GM18508 (cell line): ENCODE results near the gene YBEY.
A peak's percentile ranks its signal among the peaks of the same experiment; 100 is the strongest.
"Not testable (repeated sequence)": the region's sequence is repeated elsewhere in the genome, so short reads cannot be mapped to it uniquely, and the experiment has no call there.

Experiments used
- ATAC-seq: cut with Tn5 transposase; IDR thresholded peaks from one replicate; pipeline ENCODE4 v1.9.1; 2021; ENCODE audit warnings: moderate number of reproducible peaks; ENCODE audit not compliant: insufficient read depth, unreplicated experiment

Gene YBEY

DNA sequence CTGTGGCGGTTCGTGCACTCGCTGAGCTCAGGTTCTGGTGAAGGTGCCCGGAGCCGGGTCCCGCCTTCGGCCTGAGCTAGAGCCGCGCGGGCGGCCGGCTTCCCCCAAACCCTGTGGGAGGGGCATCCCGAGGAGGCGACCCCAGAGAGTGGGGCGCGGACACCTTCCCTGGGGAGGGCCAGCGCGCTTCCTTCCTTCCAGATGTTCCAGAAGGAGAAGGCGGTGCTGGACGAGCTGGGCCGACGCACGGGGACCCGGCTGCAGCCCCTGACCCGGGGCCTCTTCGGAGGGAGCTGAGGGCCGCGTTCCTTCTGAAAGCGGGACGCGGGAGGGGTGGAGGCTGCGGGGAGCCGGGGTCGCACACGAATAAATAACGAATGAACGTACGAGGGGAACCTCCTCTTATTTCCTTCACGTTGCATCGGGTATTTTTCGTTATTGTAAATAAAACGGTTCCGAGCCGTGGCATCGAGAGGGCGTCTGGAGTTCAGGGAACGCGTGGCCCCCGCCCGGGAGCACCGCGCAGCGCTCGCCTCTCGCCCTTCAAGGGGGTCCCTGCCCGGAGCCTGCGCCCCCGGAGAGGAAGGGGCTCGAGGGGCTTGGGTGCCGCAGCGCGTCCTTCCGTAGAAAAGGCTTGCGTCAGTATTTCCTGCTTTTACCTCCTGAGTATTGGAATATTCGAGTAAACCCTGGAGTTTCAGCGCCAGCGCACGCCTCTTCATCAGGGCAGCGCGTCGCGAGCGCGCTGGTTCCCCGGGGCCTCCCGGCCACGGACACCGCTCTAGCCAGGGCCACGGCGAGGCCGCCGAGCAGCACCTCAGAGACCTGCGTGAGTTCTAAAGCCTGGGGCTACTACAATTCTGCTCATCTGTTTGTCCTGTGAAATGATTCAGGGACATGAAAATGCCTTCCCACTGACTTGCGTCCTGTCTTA is 11.5 kb downstream of the YBEY start:
- no peak for ATAC-seq

- ATAC-seq = no peak
Observed at GRCh38 chr21:46299167-46299566, 13.0 kb downstream of the YBEY start.

GRCh38 chr21:46301759-46302158 is 15.6 kb downstream of the YBEY start:
- no peak for ATAC-seq

GRCh38 chr21:46304437-46304836 is 18.3 kb downstream of the YBEY start:
- no peak for ATAC-seq

- no peak for ATAC-seq
Observed at GRCh38 chr21:46304955-46305354, 18.8 kb downstream of the YBEY start.

DNA sequence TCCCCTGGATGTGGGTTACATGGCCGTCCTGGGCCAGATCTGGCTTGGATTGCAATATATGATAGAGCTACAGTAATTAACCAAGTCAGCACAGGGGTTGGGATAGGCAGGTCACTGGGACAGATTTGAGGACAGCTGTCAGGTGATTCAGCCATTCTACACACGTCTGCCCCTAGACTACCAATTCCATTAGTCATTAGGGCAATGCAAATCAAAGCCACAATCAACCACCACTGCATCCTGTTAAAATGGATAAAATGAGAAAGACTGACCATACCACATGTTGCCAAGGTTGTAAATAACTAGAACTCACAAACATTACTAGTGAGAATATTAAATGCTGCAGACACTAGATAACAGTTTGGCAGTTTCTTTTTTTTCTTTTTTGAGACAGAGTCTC is 21.5 kb downstream of the YBEY start:
- ATAC-seq = no peak

- no peak for ATAC-seq
Observed at GRCh38 chr21:46308431-46308830, 22.3 kb downstream of the YBEY start.

DNA sequence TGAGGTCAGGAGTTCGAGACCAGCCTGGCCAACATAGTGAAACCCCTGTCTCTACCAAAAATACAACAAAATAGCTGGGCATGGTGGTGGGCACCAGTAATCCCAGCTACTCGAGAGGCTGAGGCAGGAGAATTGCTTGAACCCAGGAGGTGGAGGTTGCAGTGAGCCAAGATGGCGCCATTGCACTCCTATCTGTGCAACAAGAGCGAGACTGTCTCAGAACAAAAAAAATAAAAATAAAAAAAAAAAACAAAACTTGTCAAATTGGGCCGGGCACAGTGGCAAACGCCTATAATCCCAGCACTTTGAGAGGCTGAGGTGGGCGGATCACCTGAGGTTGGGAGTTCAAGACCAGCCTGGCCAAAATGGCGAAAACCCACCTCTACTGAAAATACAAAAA is 24.1 kb downstream of the YBEY start:
- ATAC-seq = not testable (repeated sequence)

GRCh38 chr21:46311568-46311967 is 25.4 kb downstream of the YBEY start:
- ATAC-seq = no peak

GRCh38 chr21:46312949-46313348 is 26.8 kb downstream of the YBEY start:
- no peak for ATAC-seq

DNA sequence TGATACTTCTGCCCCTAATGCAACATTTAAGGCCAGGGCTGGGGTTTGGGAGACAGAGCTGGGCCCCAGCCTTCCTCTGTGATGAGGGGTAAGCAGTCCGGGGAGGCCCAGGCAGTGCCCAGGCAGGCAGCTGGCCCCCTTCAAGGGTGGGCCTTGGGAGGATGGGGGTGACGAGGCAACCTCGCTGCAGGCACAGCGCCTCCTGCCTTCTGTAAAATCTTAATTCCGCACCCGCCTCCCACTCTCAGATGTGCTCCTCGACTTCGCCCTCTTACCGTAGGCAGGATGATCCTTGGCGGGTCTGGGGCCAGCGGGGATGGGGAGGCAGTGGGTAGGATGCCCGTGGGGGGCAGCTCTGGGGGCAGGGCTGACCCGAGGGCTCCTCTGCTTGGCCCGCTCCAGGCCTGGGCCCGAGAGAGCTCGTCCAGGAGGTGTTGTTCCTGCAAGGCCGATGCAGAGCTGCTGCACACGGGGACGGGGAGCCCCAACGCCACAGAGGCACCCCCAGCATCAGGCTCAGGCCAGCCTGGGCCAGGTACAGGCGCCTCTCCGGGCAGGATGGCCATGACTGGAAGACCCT is 28.4 kb downstream of the YBEY start:
- ATAC-seq = no peak

DNA sequence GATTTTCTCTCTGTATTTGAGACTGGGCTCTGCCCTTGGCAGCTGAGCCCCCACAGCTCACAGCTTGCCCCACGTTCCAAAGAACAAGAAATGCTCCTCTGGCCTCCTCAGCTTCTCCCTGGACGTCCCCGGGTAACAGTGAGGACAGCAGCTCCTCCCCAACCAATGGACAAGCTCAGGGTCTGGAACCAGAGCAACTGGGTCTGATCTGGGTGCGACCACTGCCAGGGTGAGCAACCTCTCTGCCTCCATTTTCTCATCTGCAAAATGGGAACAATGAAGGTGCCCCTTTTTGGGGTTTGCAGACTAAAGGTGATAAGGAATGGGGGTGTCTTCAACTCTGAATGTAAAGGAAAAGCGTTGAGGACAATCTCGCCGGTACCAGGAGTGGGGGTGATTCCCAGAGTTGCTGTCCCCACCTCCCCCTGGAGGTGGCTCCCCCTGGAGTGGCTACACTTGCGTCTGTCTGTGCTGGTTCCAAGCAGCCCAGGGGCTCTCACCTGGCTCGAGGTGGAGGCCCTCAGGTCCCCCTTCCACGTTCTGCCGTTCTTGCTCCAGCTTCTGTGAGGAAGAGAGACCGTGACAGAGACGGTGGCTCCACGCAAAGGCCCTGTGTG is 30.7 kb downstream of the YBEY start:
- no peak for ATAC-seq

GRCh38 chr21:46317710-46318463 is 31.7 kb downstream of the YBEY start:
- ATAC-seq = no peak

GRCh38 chr21:46318464-46318845 is 32.3 kb downstream of the YBEY start:
- ATAC-seq = no peak

DNA sequence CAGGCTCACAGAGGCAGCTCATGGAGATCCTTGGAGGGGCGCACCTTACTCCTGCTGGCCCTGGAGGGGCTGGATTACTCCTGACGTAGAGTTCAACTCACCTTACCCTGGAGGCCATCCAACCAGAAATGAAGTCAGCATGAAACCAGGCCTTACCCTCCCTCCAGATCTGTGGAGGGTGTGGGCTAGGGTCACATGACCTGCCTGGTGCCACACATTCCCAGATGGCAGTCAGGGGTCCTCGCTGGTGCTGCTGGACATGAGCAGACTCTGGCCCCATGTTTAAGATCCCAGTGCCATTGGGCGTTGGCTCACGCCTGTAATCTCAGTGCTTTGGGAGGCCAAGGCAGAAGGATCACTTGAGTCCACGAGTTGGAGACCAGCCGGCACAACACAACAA is 33.0 kb downstream of the YBEY start:
- no peak for ATAC-seq

DNA sequence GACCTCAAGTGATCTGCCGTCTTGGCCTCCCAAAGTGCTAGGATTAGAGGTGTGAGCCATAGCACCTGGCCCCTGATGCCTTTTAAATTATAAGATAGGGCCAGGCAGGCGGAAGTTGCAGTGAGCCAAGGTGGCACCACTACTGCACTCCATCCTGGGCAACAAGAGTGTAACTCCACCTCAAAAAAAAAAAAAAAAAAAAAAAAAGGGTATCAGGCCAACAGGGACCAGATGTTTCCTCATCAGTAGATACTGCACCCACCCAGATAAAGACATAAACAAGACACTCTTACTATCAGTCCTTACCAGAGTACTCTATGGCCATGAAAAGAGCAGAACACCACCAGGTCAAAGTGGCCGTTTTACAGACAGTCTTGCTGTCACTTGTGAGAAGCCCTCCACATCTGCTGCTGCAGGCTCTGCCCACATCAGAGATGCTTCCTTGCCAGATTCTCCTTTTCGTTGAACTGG is 34.2 kb downstream of the YBEY start:
- no peak for ATAC-seq

GRCh38 chr21:46322351-46323226 is 36.4 kb downstream of the YBEY start:
- no peak for ATAC-seq

DNA sequence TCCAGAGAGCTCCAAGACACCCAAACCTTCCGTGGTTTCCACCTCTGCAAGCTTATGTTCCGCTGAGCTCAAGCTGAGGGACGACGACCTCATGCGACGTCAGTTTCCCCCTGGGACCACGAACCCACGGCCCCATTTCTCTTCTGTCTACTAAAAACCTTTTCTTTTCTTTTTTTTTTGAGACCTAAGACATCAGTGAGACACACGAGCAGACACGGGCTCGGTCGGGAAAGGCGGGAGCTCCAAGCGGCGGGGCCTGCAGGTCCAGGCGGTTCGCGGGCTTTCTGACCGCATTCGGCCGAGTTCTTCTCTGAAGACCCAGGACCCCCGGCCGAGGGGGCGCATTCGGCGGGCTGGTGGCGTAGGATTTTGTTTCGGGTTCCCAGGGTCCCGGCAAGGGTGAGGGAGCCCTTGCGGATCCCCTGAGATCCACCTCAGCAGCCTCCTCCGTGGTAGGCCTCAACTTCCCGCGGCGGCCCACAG is 37.1 kb downstream of the YBEY start:
- ATAC-seq = no peak

GRCh38 chr21:46323710-46324389 is 37.7 kb downstream of the YBEY start, which contains the start of the genes C21orf58 and PCNT:
Gene C21orf58, minus strand, starts transcription at chr21:46323870. Its CDS starts 1,132 bp downstream, at chr21:46322738.
Gene PCNT, plus strand, starts transcription at chr21:46324156. Its CDS starts 73 bp downstream, at chr21:46324229.
- peak; percentile 61 for ATAC-seq
